HCT116 (cell line): ENCODE results near the gene XPNPEP2.

Experiments used
- ATF3 ChIP-seq: IDR thresholded peaks from 2 replicates; pipeline ENCODE4 v1.6.1; 2012
- CTCF ChIP-seq, 3 experiments: fragments of 200-600 bp in 1 of 3; sonication (generic) in 1 of 3; IDR thresholded peaks in 2 of 3; conservative IDR thresholded peaks in 1 of 3; 2 replicates each; pipeline ENCODE4 v1.5.1; 2012 to 2017; ENCODE audit warnings: low read depth in 2 of 3, low read length in 2 of 3, antibody characterized with exemption in 1 of 3, borderline replicate concordance in 1 of 3, control low read depth in 1 of 3, mild to moderate bottlenecking in 1 of 3, mixed read lengths in 1 of 3, mixed run types in 1 of 3, moderate library complexity in 1 of 3; ENCODE audit not compliant: insufficient read depth in 1 of 3
- ELF1 ChIP-seq: IDR thresholded peaks from 2 replicates; pipeline ENCODE4 v1.6.1; 2012; ENCODE audit warnings: low read depth, borderline replicate concordance
- EZH2 ChIP-seq: fragments of 200-600 bp; sonication (generic); IDR thresholded peaks from 2 replicates; pipeline ENCODE4 v1.6.1; 2017; ENCODE audit warnings: antibody characterized with exemption, mixed run types
- EZH2phosphoT487 ChIP-seq: fragments of 200-600 bp; IDR thresholded peaks from 2 replicates; pipeline ENCODE4 v1.6.1; 2018; ENCODE audit warnings: antibody characterized with exemption, borderline replicate concordance
- JUND ChIP-seq: IDR thresholded peaks from 2 replicates; pipeline ENCODE4 v1.6.1; 2012
- MAX ChIP-seq: IDR thresholded peaks from 2 replicates; pipeline ENCODE4 v1.6.1; 2012
- POLR2A ChIP-seq: IDR thresholded peaks from 2 replicates; pipeline ENCODE4 v1.7.0; 2011; ENCODE audit warnings: borderline replicate concordance; ENCODE audit not compliant: insufficient read depth, insufficient read length; ENCODE audit errors: extremely low read depth
- POLR2AphosphoS5 ChIP-seq: IDR thresholded peaks from 2 replicates; pipeline ENCODE4 v1.6.1; 2011; ENCODE audit warnings: mild to moderate bottlenecking, low read depth, low read length, moderate library complexity
- RAD21 ChIP-seq: IDR thresholded peaks from 2 replicates; pipeline ENCODE4 v1.6.1; 2012; ENCODE audit warnings: low read depth, mild to moderate bottlenecking
- REST ChIP-seq: IDR thresholded peaks from 2 replicates; pipeline ENCODE4 v1.6.1; 2012; ENCODE audit warnings: low read depth
- SRF ChIP-seq: IDR thresholded peaks from 2 replicates; pipeline ENCODE4 v1.6.1; 2012; ENCODE audit warnings: low read depth
- ZBTB33 ChIP-seq: IDR thresholded peaks from 2 replicates; pipeline ENCODE4 v1.6.1; 2011; ENCODE audit warnings: mild to moderate bottlenecking, low read length, moderate library complexity; ENCODE audit not compliant: insufficient replicate concordance; ENCODE audit errors: extremely low read depth
- ZNF274 ChIP-seq: fragments of 200-500 bp; sonication (Bioruptor generic); IDR thresholded peaks from 2 replicates; pipeline ENCODE4 v1.6.1; 2014; ENCODE audit warnings: mild to moderate bottlenecking, low read depth, low read length, inconsistent platforms

- TF ChIP-seq CTCF (IDR thresholded peaks at IDR 0.05 in 2 of 3, conservative IDR thresholded peaks at IDR 0.05 in 1 of 3; ENCODE audit: borderline replicate concordance in 1 of 3, insufficient read depth in 1 of 3, low read depth in 2 of 3, low read length in 2 of 3) (no peak), ZBTB33 (no peak), REST (no peak), MAX (no peak), ATF3 (no peak), ZNF274 (no peak), POLR2AphosphoS5 (no peak), SRF (no peak), RAD21 (no peak), ELF1 (no peak), JUND (no peak), EZH2 (no peak), POLR2A (no peak), EZH2phosphoT487 (no peak)
These were observed 40.4 kb downstream of the XPNPEP2 start for GRCh38 chrX:129779086-129779672.
